Measurements from ENCODE around the gene CMYA5.

CMYA5 gene

DNA sequence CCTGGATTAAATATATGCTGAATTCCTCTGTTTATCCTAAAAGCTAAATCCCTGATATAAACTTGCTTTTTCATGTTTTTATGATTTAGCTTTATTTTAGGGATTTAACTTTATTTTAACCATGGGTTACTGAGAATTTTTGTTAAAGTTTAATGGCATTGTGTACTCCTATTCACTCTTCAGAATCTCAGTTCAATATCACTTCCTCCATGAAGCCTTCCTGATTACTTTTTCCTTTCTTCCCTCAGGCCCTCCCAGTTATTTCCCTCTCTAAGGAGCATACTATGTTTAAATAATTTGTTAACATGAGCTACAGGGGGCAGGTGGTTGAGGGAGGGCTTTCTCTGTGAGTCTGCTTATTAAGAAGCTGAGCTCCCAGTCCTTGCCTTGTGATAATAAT lies 151.5 kb downstream of the CMYA5 start:
- no peak for DNase-seq

GRCh38 chr5:79842006-79842881 lies 152.6 kb downstream of the CMYA5 start:
- DNase-seq, result no peak

DNA sequence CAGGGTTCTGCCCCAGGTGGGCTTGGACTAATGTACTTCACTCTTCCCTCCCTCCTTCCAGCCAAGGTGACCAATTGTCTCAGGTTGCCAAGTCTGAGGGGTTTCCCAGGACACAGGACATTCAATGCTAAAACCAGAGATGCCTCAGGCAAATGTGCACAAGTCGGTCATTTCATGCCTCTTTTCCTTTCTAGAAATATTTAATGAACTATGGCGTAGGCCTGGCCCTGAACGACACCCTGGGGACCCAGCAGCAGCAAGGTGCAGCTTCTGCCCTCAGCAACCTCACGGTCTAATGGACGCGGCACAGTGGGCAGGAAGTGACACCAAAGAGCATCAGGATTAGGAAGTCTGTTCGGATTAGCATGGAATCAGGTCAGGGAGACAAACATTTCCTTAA lies 153.4 kb downstream of the CMYA5 start:
- no peak for DNase-seq

GRCh38 chr5:79843450-79844388 lies 154.1 kb downstream of the CMYA5 start:
- no peak for DNase-seq

DNA sequence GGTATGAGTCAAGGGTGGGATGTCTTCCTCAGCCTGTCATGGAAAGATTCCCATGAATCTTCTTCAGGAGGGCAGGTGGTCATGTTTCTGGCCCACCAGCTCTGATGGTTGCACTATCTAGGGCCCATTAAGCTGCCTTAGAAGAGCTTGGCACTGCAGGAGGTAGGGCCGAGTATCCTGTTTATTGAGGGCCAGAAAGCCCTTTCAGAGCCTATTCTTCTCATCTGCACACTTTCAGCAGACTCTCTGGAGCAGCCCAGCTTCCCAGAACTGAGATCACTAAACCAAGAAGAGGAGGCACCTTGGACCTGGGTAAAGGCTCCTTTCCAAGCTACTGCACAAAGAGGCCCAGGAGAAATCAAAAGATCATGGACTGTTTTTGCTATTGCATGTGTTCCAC lies 154.9 kb downstream of the CMYA5 start:
- no peak for DNase-seq

DNA sequence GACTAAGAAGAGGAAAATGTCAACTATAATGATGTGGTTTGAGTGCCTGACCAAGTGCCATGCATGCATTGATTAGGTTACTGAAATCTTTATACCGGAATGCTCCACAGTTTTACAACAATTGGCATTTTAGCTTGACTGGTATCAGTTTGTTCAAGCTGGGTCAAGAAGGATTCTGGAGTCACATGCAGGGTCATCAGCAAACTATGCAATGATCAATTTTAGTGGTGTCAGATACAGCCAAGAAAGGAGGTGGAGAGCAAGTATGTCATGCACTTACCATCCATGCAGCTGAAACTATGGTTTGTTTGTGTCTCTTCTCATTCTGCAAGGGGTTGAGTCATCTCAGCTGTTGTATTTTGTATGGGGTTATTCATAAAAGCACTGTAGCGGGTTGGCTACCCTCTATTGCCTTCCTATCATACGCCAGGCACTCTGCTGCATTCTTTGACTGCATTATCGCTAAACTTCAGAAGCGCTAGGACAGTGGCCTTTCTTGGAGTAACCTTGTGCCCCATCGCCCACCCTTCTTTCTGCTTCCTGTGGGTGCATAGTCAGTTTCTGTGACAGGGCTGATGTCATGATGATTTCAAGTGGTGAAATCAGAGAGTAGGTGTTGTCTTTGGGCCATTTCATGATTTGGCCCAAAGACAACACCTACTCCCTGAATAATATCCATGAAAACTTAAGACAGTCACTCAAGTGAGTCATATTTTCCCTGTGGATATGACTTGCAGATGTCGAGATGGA lies 156.0 kb downstream of the CMYA5 start:
- DNase-seq, result no peak

GRCh38 chr5:79846198-79846521 lies 156.5 kb downstream of the CMYA5 start:
- no peak for DNase-seq

- DNase-seq, result no peak
These were observed 157.9 kb downstream of the CMYA5 start for GRCh38 chr5:79847561-79847960.

- DNase-seq, result no peak
These were observed 159.4 kb downstream of the CMYA5 start for GRCh38 chr5:79849061-79849460.
